ENCODE results near the gene EZH2.

- TF ChIP-seq CTCF (IDR thresholded peaks at IDR 0.05), result no peak
- no peak for TF ChIP-seq POLR2A (IDR thresholded peaks at IDR 0.05)
Observed at GRCh38 chr7:148794476-148794875, 89.6 kb downstream of the EZH2 start.

Data from ovary (tissue), 3 donors.